HG03439 (cell line): Measurements from ENCODE around the gene ZNF414.
A peak's percentile ranks its signal among the peaks of the same experiment; 100 is the strongest.
"Not testable (repeated sequence)": the region's sequence is repeated elsewhere in the genome, so short reads cannot be mapped to it uniquely, and the experiment has no call there.

ENCODE experiments used
- ATAC-seq: cut with Tn5 transposase; IDR thresholded peaks from one replicate; pipeline ENCODE4 v1.9.1; 2021; ENCODE audit warnings: mild to moderate bottlenecking, moderate library complexity; ENCODE audit not compliant: unreplicated experiment

ZNF414 gene, protein sequence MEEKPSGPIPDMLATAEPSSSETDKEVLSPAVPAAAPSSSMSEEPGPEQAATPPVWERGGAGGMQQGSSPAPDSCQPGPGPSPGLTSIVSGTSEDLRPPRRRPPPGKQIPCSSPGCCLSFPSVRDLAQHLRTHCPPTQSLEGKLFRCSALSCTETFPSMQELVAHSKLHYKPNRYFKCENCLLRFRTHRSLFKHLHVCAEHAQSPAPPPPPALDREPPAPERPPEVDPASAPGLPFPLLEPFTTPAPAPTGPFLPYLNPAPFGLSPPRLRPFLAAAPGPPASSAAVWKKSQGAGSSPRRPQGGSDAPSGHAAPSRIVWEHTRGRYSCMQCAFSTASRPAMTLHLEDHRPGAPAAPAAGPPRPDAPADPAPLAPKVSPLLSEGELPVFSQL

DNA sequence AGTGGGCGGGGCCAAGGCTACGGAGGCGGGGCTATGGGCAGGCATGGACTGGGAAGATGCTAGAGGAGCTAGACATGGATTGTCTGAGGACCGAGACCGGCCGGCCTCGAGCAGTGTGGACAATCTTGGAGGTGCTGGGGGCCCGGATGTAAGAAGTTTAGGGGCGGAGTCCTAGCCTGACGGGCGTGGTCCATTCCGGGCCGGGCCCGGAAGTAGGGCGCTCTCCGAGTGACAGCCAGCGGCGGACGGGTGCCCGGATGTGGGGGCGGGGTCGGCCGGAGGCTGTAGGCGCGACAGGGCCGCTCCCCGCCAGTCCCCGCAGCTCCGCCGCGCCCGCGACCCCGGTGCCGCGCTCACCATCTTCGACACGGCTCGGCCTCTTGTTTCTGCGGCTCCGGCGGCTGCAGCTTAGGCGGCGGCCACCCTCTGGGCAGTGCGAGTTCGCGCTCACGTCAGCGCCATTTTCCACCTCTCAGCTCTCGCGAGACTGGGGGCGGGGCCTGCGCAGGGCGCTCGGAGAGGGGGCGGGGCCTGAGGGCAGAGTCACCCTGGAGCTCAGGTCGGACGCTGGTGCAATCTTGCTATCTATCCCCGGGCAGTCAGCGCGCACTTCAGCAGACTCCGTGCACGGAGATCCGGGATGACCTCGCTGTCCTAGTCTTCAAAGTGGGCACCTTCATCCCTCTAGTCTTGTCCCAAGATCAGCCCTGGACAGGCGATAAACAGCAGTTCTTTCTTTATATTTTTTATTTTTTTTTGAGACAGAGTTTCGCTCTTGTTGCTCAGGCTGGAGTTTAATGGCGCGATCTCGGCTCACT is at the start of gene ZNF414:
Gene ZNF414, minus strand, starts transcription at position 481 of the 818 bp plus-strand sequence. Its CDS starts 121 bp downstream, at position 360.
- ATAC-seq: peak; percentile 90

DNA sequence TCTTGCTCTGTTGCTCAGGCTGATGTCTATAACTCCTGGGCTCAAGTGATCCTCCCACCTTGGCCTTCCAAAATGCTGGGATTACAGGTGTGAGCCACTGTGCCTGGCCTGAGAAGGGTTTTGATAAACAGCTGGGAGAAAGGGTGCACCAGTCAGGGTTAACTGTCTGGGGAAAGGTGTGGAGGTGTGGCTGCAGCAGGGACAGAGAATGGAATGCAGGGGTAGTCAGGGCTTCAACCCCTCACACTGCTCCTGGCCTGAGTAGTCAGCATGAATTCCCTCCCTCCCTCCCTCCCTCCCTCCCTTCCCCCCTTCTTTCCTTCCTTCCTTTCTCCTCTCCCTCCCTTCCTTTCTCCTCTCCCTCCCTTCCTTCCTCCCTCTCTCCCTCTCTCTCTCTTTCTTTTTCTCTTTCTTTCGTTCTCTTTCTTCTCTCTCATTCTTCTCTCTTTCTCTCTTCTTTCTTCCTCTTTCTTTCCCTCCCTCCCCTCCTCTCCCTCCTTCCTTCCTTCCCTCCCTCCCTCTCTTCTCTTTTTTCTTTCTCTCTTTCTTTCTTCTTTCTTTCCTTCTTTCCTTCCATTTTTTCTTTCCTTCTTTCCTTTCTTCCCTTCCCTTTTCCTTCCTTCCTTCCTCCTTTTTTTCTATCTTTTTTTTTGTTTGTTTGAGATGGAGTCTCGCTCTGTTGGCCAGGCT is 47.3 kb upstream of the ZNF414 start:
- ATAC-seq: no peak

DNA sequence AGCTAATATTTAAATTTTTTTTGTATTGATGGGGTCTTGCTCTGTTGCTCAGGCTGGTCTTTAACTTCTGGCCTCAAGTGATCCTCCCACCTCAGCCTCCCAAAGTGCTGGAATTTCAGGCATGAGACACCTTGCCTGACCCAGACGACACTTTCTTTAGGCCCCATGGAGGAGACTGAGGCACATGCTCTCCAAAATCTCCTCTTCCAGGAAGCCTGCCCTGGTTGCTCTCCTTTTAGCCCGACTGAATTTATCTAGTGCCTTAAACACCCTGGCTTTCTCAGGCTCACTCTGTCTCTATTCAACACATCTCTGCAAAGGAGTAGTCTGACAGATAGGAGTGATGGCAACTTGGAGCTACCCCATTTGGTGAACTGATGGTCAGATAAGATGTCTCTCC is 44.4 kb upstream of the ZNF414 start:
- ATAC-seq: no peak

DNA sequence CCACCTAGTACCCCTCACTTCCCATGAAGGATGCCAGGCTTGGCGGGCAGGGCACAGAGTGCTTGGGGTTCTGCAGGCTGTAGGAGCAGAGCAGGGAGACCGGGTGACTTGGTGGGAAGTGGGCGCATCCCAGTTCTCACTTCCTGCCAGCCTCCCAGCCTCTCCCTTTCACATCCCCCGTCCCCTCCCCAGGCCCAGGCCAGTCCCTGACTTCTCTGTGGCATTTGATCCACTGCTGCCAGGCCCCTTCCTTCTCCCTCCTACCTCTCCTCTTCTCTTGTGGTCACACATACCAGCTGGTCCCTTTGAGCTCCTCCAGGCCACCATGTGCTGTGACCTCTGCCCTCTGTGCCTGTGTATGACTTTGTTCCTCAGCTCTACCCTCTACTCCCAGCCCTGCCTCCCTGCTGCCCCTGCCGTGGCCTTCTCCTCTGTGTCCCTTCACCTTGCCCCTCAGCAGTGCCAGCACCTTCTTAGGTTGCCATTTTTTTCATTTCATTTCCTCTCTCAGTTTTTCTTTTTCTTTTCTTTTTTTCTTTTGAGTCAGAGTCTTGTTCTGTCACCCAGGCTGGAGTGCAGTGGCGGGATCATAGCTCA is 43.8 kb upstream of the ZNF414 start:
- no peak for ATAC-seq

DNA sequence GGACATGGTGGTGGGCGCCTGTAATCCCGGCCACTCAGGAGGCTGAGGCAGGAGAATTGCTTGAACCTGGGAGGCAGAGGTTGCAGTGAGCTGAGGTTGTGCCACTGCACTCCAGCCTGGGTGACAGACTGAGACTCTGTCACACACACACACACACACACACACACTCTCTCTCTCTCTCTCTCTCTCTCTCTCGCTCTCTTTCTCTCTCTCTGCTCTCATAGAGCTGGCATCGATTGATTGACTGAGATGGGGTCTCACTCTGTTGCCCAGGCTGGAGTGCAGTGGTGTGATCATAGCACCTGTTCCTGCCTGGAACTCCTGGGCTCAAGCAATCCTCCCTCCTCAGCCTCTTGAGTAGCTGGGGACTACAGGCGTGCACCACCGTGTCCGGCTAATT is 39.8 kb upstream of the ZNF414 start:
- not testable (repeated sequence) for ATAC-seq

DNA sequence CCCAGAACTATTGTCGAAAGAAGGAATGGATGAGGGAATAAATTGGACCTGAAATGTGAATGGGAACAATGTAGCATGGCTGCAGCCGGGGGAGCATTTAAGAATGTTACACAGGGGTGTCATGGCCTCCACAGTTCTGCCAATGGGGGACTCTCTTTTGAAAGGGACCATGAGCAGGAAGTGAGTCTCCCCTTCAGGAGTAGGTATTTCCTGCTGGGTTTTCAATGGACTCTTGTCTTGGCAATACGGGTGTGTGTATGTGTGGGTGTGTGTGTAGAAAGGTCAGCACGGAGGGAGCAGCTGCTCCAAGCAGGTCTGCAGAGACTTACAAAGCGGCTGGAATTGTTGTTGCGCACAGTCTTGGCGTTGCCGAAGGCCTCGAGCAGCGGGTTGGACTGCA is 38.8 kb upstream of the ZNF414 start:
- ATAC-seq: no peak

DNA sequence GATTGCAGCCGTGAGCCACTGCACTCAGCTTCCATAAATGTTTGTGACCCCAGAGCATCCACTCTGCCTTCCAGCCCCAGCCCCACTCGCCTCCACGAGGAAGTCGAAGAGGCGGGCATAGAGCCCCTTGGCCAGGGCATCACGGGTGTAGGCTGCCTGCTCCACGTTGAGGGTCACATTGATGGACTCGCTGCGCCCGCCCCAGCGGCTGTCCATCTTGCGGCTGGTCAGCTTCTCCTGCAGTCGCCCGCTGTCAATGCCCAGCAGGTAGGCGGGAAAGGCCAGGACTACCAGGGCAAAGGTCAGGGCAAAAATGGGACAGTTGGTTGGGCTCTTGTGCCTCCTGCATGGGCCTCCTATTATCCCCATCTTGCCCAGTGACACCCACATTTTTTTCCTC is 36.1 kb upstream of the ZNF414 start:
- no peak for ATAC-seq

DNA sequence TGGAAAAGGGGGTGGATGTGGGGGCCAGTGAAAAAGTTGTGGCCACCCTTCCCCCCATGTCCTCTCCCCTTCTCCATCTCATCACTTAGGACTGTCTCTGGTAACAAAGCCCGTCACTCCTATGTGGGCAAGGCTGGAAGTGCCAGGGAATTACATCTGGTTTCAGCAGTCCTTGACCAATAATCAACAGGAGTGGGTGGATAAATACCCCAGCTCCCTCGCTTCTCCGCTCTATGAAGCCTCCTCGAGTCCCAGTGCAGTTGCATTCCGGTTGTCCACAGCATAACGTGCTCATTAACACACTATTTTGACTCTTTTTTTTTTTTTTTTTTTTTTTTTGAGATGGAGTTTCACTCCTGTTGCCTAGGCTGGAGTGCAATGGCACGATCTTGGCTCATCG is 31.8 kb upstream of the ZNF414 start:
- no peak for ATAC-seq

DNA sequence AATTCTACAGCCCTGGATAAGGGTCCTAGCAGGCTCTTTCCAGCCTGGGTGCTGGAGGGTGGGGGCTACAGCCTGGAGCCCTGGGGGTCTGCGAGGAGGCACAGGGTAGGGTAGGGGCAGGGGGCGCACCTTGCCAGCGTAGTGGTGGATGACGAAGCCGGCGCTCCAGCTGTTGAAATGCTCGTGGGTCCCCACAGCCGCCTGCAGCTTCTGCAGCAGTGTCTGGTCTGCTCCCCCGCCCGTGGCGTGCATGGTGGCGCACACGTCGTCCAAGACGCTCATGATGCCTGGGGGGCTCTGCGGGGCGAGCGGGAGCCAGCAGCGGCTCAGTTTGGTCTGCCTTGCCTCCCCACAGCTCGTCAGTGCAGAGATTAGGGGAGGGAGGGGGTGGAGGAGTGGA is 30.2 kb upstream of the ZNF414 start:
- ATAC-seq: no peak

DNA sequence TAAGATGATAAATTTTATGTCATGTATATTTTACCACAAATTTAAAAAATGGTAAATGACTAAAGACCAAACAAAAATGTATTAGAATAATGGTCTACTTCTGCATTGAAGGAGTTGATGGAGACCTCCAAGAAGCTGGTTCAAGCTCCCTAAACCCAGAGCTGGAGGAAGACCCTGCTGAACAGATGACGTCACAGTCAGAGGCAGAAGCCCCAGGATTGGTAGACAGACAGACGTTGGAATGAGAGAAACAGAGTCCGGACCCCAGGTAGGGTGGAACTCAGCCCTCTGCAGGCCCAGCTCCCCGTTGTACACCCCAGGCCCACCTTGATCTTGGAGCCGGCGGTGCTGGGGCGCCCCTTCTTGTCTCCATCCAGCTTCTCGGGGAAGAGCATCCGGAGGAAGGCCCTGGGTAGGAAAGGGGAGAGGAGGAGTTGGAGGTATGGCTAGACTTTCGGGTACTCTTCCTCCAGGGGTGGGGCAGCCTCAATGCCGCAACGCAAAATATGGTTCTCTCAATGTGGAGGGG is 25.7 kb upstream of the ZNF414 start:
- ATAC-seq: no peak

DNA sequence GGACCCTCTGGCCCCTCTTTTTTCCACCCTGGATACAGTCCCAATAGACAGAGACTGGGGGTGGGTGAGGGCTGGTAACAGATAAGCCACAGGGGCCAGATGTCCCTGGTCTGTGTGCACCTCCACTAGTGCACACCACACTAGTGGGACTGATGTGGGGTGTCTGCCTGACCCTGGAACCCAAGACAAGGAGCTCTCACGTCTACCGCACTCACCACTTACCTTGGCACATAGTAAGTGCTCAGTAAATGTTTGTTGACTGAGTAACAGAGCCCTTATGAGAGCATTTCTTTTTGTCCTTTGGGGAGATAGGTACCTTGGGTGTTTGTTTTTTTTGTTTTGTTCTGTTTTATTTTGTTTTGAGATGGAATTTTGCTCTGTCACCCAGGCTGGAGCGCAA is 23.1 kb upstream of the ZNF414 start:
- ATAC-seq: no peak

DNA sequence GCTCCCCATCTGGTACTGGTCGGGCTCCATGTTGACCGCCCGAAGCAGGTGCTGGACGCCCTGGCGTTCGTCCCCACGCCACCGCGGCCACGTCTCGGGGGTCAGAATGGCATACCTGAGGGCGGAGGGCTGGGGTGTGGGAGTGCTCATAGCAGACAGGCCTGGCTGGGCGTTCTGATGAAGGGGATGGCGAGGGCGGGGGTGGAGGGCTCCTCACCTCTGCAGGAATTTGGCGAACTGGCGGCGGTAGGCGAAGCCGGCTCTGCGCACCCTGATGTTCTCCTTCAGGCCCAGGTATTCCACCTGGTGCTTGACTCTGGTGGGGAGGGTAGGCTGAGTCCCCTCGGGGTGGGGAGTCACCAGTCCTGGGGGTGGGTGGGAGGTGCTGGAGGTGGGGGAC is 22.3 kb upstream of the ZNF414 start:
- ATAC-seq: no peak

DNA sequence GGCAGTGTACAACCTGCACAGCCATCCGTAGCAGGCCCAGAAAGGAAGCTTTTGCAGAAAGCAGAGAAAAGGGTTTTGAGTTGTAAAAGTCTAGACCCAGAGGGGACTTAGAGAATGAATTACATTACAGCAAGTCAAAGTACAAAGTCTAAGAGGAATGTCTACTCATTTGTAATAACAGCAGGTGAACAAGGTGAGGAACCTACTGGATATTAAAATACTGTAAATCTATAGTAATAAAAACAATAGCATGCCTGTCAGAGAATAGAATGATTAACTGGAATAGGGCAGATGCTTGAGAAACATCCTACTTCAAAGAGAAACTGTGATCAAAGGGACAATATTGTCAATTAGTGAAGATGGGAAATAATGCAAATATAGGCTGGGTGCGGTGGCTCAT is 18.3 kb upstream of the ZNF414 start:
- no peak for ATAC-seq

DNA sequence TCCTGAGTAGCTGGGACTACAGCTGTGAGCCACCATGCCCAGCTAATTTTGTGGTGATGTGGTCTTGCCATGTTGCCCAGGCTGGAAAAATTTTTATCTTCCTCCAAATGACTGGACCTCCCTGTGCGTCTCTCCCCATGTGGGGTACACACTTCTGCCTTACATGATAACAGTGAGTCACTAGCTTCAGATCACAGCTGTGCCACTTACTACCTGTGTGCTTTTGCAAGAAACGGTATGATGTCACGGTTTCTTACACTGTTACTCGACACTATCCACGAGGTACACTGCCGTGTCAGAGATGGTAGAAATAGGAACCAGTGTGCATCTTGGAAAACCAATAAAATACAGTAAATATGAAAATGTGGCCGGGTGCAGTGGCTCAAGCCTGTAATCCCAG is 17.5 kb upstream of the ZNF414 start:
- ATAC-seq: no peak

DNA sequence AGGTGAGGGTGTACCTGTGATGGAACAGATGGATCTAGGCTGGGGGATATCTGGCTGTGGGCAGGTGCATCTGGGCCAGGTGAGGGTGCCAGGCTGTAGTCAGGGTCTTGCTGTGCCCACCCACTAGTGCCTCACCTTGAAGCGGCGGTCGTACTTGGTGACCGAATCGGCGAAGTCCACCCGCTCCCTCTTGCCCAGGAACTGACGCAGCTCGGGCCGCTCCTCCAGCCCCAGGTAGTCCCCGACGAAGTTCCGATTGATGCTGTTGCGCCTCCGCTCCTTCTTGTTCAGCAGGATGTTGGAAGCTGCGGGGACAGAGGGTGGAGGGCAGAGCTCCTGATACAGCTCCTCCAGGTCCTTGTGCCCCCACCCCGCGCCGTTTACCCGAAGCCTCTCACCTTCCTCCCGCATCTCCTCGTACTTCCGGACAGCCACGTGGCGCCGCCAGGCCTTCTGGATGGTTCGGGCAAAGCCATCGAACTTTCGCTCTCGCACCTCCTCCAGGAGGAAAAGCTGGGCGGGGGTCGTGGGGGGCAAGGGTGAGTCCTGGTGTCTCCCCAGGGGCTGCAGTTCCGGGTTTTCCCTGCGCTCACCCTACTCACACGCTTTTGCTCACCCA is 16.2 kb upstream of the ZNF414 start:
- no peak for ATAC-seq

DNA sequence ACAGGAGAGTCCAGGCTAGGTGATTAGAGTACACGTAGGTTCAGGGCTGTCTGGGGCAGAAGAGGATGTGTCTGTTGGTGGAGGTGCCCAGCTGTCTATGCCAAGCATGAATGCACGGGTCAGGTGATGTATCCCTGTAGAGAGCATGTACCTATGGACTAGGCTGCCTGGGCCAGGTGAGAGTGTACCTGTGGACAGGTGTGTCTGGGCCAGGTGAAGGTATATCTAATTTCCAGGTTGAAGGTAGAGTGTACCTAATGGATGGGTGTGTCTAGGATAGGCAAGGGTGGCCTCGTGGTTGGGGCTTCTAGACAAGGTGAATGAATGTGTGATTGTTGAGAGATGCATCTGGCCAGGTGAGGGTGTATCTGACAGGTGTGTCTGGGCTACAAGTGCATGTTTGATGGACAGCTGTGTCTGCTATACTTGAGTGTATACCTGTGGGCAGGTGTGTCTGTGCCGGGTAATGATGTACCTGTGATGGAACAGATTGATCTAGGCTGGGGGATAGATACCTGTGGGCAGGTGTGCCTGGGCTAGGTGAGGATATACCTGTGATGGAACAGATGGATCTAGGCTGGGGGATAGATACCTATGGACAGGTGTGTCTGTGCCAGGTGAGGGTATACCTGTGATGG is 15.5 kb upstream of the ZNF414 start:
- ATAC-seq: no peak

DNA sequence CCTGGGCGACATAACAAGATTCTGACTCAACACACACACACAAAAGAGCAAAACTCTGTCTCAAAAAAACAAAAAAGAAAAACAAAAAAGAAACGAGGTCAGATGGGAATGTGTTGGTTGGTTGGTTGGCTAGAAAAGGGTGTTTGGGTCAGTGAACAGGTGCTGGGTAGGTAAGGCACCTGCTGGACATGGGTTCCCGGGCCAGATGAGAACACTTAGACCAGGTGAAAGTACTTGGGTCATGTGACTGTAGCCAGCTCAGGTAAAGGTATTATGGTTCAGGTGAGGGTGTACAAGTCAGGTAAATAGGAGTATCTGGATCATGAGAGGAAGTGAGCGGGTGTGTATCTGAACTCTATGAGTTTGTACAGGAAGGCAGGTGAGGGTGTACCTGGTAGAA is 14.5 kb upstream of the ZNF414 start:
- ATAC-seq: no peak

DNA sequence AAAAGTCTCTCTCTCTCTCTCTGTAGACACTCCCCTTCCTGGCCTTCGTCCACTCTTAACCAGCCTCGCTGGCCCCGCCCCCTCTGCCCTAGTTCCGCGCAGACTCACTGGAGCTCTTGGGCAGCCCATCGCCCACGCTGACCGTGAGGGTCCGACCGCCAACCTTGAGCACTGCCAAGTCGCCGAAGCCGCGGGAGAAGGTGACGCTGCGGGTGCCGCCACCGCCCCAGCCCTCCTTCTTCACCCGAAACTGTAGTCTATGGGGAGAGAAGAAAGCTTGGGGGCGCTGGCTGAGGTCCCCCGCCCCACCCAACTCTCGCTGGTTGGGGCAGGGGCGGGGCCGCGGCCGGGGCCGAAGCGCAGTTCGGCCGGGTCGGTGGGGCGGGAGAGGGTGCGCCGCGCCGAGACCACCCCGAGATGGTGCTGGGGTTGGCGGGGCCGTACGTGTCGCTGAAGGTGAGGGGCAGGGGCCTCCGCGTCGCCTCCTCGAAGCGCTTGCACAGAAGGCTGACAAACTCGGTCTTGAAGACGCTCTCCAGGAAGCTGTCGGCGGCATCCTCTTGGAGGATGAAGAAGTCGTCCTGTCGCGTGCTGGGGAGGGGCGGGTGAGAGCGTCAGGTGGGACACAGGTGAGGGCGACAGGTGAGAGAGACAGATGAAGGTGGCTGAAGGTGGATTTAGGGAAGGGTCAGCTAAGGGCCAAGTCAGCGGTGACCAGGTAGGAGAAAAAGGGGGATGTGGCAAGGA is 12.6 kb upstream of the ZNF414 start:
- no peak for ATAC-seq

DNA sequence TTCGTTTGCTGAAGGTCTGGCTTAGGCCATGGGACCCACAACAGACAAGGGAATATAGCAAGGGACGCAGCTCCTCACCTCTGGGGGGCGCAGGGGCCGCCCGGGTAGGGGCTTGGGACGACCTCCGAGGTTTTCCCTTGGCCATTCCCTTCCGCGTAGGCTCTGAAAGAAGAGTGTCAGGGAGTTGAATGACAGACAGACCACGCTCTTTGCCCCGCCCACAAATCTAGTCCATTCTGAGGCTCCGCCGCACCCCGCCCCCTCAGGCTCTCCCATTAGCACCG is 11.4 kb upstream of the ZNF414 start:
- no peak for ATAC-seq

DNA sequence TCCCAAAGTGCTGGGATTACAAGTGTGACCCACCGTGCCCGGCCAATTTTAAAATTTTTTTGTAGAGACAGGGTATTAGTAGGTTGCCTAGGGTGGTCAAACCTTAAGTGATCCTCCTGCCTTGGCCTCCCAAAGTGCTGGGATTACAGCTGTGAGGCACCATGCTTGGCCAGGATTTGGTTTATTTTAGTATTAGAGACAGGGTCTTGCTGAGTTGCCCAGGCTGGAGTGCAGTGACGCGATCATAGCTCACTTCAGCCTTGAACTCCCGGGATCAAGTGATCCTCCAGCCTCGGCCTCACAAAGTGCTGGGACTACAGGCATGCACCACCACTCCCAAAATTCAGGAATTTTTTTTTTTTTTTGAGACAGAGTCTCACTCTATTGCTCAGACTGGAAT is 5.4 kb upstream of the ZNF414 start:
- no peak for ATAC-seq
